Mesodermal cell (in vitro differentiated cells): ENCODE results near the gene NUDT9.
"Not testable (repeated sequence)": the region's sequence is repeated elsewhere in the genome, so short reads cannot be mapped to it uniquely, and the experiment has no call there.

ENCODE experiments used
- H3K27ac ChIP-seq: 2 replicates; pipeline ENCODE4 v1.7.0; 2013; ENCODE audit warnings: mild to moderate bottlenecking, low read depth, low read length, moderate library complexity; ENCODE audit not compliant: severe bottlenecking
- H3K36me3 ChIP-seq: 2 replicates; pipeline ENCODE4 v1.7.1; 2013; ENCODE audit warnings: mild to moderate bottlenecking, low read length, moderate library complexity; ENCODE audit not compliant: control insufficient read depth, insufficient read depth
- H3K4me1 ChIP-seq: one replicate; pipeline ENCODE4 v1.7.1; 2013; ENCODE audit warnings: mild to moderate bottlenecking, low read length; ENCODE audit not compliant: insufficient read depth, control insufficient read depth, poor library complexity, severe bottlenecking
- H3K4me3 ChIP-seq: 2 replicates; pipeline ENCODE4 v1.7.0; 2013; ENCODE audit warnings: low read length, control low read depth, mild to moderate bottlenecking; ENCODE audit not compliant: insufficient read depth, poor library complexity, severe bottlenecking; ENCODE audit errors: extremely low read depth
- H3K9me3 ChIP-seq: 2 replicates; pipeline ENCODE4 v1.7.1; 2013; ENCODE audit warnings: mild to moderate bottlenecking, low read length, moderate library complexity; ENCODE audit not compliant: control insufficient read depth
- WGBS, 2 experiments: methylation state at CpG; one replicate each; pipeline ENCODE4 v1.1.5; 2013; ENCODE audit warnings: missing lambda C conversion rate in 2 of 2; ENCODE audit not compliant: insufficient coverage in 2 of 2; 5-methylcytosine and 5-hydroxymethylcytosine counted together

The NUDT9 gene

GRCh38 chr4:87409420-87409939 lies 12.9 kb upstream of the NUDT9 start:
- H3K27ac ChIP-seq, result peak overlapping the region; percentile 41
- H3K4me1 ChIP-seq, result peaks cover 18% of the 10 kb centered on the region
- peaks cover 15% of the 10 kb centered on the region for H3K9me3 ChIP-seq
- no peak overlapping the region for H3K4me3 ChIP-seq
- WGBS, 2 experiments, result 94 to 100% methylated on average over 2 of the region's 3 CpGs
- no peaks in the 10 kb centered on the region for H3K36me3 ChIP-seq

GRCh38 chr4:87410157-87410556 lies 12.2 kb upstream of the NUDT9 start:
- WGBS, 2 experiments, result 85 to 90% methylated on average over 2 of the region's 2 CpGs
- H3K36me3 ChIP-seq, result no peaks in the 10 kb centered on the region
- H3K4me3 ChIP-seq, result no peak overlapping the region
- H3K27ac ChIP-seq, result peak overlapping the region; percentile 57
- peaks cover 18% of the 10 kb centered on the region for H3K4me1 ChIP-seq
- peaks cover 12% of the 10 kb centered on the region for H3K9me3 ChIP-seq

- WGBS, 2 experiments, result 76% methylated on average over 2 of the region's 2 CpGs
Measured at GRCh38 chr4:87410679-87411078, 11.7 kb upstream of the NUDT9 start.

GRCh38 chr4:87414816-87415215 lies 7.6 kb upstream of the NUDT9 start:
- Histone ChIP-seq H3K4me3 (no peak overlapping the region), H3K27ac (no peak overlapping the region), H3K4me1 (peaks cover 10% of the 10 kb centered on the region), H3K36me3 (no peaks in the 10 kb centered on the region), H3K9me3 (peaks cover 3% of the 10 kb centered on the region)

More at GRCh38 chr4:87410679-87411078, 11.7 kb upstream of the NUDT9 start:
- Histone ChIP-seq H3K9me3 (peaks cover 7% of the 10 kb centered on the region), H3K27ac (peak overlapping the region; percentile 57), H3K36me3 (no peaks in the 10 kb centered on the region), H3K4me3 (no peak overlapping the region), H3K4me1 (peaks cover 18% of the 10 kb centered on the region)

- peaks cover 2% of the 10 kb centered on the region for H3K9me3 ChIP-seq
- no CpG with 5 or more reads among the region's 3 CpGs for WGBS, 2 experiments
Measured at GRCh38 chr4:87416965-87417364, 5.4 kb upstream of the NUDT9 start.

GRCh38 chr4:87418410-87418809 lies 4.0 kb upstream of the NUDT9 start:
- H3K27ac ChIP-seq, H3K9me3 ChIP-seq, H3K4me3 ChIP-seq, H3K4me1 ChIP-seq, H3K36me3 ChIP-seq: not testable (repeated sequence)
- WGBS, 2 experiments, result 89 to 94% methylated on average over 1 to 4 of the region's 4 CpGs

More at GRCh38 chr4:87416965-87417364, 5.4 kb upstream of the NUDT9 start:
- Histone ChIP-seq H3K27ac (no peak overlapping the region), H3K4me3 (no peak overlapping the region), H3K36me3 (no peaks in the 10 kb centered on the region), H3K4me1 (peaks cover 4% of the 10 kb centered on the region)

- Histone ChIP-seq H3K9me3 (no peaks in the 10 kb centered on the region), H3K27ac (peak overlapping the region; percentile 30), H3K4me3 (no peak overlapping the region), H3K36me3 (no peaks in the 10 kb centered on the region), H3K4me1 (peaks cover 4% of the 10 kb centered on the region)
- WGBS, 2 experiments, result 53 to 68% methylated on average over 3 of the region's 5 CpGs
Measured at GRCh38 chr4:87419578-87420249, 2.7 kb upstream of the NUDT9 start.

GRCh38 chr4:87420276-87420830 lies 2.0 kb upstream of the NUDT9 start:
- H3K36me3 ChIP-seq, result no peaks in the 10 kb centered on the region
- H3K4me3 ChIP-seq, result no peak overlapping the region
- H3K9me3 ChIP-seq, result no peaks in the 10 kb centered on the region
- peaks cover 4% of the 10 kb centered on the region for H3K4me1 ChIP-seq
- WGBS, 2 experiments, result 89 to 94% methylated on average over 2 to 3 of the region's 4 CpGs
- peak overlapping the region; percentile 30 for H3K27ac ChIP-seq

GRCh38 chr4:87423317-87424098 lies 1.1 kb downstream of the NUDT9 start:
- no peak overlapping the region for H3K27ac ChIP-seq
- H3K36me3 ChIP-seq, result no peaks in the 10 kb centered on the region
- H3K4me3 ChIP-seq, result peak overlapping the region; percentile 60
- WGBS, 2 experiments, result 29 to 60% methylated on average over 1 to 2 of the region's 3 CpGs
- no peaks in the 10 kb centered on the region for H3K9me3 ChIP-seq
- peaks cover 4% of the 10 kb centered on the region for H3K4me1 ChIP-seq

GRCh38 chr4:87424099-87424543 lies 1.7 kb downstream of the NUDT9 start:
- not testable (repeated sequence) for H3K36me3 ChIP-seq, H3K4me3 ChIP-seq, H3K4me1 ChIP-seq, H3K9me3 ChIP-seq, H3K27ac ChIP-seq
- 95 to 96% methylated on average over 15 to 16 of the region's 22 CpGs for WGBS, 2 experiments
